Stimulated activated memory B cell treated with anti-CD40 and anti-IgM and Interleukin-4, amounts not matched to agents 10 μg/mL and 1 μg/mL and 100 μg/mL, for 72 hours (primary cell): ENCODE measurements around the gene PDLIM4.

Source experiments
- ATAC-seq: fragments of 150-1000 bp; cut with Tn5 transposase; 2 replicates; pipeline ENCODE4 v1.10.0; 2021
- H3K27ac Mint-ChIP-seq: one replicate; pipeline ENCODE4 v1.8.0; 2022; ENCODE audit warnings: mild to moderate bottlenecking, mixed read lengths
- H3K27me3 Mint-ChIP-seq: one replicate; pipeline ENCODE4 v1.8.0; 2022; ENCODE audit warnings: mixed read lengths
- H3K36me3 Mint-ChIP-seq: one replicate; pipeline ENCODE4 v1.8.0; 2022; ENCODE audit warnings: mixed read lengths
- H3K4me1 Mint-ChIP-seq: one replicate; pipeline ENCODE4 v1.8.0; 2022; ENCODE audit warnings: mixed read lengths
- H3K4me3 Mint-ChIP-seq: one replicate; pipeline ENCODE4 v1.8.0; 2022; ENCODE audit warnings: mild to moderate bottlenecking, moderate library complexity, mixed read lengths
- H3K9me3 Mint-ChIP-seq: one replicate; pipeline ENCODE4 v1.8.0; 2022; ENCODE audit warnings: mixed read lengths

Gene PDLIM4

DNA sequence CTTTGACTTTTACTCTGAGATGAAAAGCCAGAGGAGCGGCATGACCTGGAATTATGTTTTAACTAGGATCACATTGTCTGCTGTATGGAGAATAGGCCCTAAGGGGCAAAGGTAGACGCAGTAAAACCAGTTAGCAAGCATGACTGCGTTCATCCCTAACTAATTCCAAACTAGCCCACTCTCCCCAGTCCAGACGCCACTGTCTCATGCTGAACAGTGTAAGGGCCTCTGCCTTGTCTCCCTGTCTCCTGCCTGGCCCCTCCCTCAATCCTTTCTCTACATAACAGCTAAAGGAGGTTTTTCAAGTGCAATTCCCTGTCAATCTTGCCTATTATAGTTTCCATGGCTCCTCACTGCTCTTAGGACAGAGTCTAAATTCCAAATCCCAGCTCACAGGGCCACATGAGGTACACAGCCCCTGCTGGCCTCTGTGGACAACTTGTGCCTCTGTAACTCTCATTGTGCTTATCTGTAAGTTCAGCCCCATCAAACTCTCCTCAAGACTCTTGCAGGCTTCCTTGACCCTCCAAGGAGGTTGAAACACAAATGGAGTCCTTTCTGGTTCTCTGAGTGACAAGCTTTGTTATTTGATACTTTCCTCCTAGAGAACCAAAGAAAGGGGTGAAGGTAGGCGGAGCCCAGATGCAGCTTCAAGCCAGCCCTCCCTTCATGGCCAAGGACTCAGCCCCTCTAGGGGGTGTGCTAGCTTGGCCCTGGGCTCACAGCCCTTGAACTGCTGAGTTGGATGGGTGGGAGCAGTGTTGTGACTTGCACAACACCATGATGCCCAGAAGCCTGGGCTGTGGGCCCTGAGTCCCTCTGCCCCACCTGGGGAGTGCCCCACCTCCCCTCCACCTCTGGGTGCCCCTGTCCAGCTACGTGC is 20.7 kb downstream of the PDLIM4 start:
- no peaks in the 10 kb centered on the region for H3K9me3 Mint-ChIP-seq
- no peak overlapping the region for H3K27ac Mint-ChIP-seq
- H3K4me1 Mint-ChIP-seq = peaks cover 7% of the 10 kb centered on the region
- no peaks in the 10 kb centered on the region for H3K36me3 Mint-ChIP-seq
- peak; percentile 29 for ATAC-seq
- H3K27me3 Mint-ChIP-seq = peaks cover 26% of the 10 kb centered on the region
- no peak overlapping the region for H3K4me3 Mint-ChIP-seq

DNA sequence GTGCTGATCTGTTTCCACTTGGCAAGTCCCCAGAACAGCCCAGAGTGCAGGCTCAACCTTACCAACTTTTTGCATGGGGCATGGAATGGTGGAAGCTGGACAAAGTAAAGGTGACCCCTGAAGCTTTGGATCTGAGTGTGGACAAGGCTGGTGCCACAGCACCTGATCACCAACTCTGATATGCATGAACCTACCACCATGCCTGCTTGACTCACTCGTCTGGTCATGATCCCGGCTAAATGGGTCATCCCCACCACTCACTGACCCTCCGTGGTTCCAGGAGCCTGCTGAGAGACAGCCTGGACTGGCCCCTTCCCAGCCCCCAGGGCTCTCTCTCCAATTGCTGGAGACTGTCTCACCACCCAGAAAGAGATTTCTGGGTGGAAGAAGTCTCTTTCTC is 22.3 kb downstream of the PDLIM4 start:
- Mint-ChIP-seq H3K36me3 (no peaks in the 10 kb centered on the region), H3K4me1 (peaks cover 7% of the 10 kb centered on the region), H3K4me3 (no peak overlapping the region), H3K27me3 (peaks cover 11% of the 10 kb centered on the region), H3K9me3 (no peaks in the 10 kb centered on the region), H3K27ac (no peak overlapping the region)
- ATAC-seq = peak; percentile 24

- no peaks in the 10 kb centered on the region for H3K9me3 Mint-ChIP-seq
- H3K4me1 Mint-ChIP-seq = peaks cover 7% of the 10 kb centered on the region
- ATAC-seq = no peak
- H3K4me3 Mint-ChIP-seq = no peak overlapping the region
- H3K27me3 Mint-ChIP-seq = peaks cover 3% of the 10 kb centered on the region
- no peak overlapping the region for H3K27ac Mint-ChIP-seq
- no peaks in the 10 kb centered on the region for H3K36me3 Mint-ChIP-seq
These were observed 23.1 kb downstream of the PDLIM4 start for GRCh38 chr5:132280371-132281240.

DNA sequence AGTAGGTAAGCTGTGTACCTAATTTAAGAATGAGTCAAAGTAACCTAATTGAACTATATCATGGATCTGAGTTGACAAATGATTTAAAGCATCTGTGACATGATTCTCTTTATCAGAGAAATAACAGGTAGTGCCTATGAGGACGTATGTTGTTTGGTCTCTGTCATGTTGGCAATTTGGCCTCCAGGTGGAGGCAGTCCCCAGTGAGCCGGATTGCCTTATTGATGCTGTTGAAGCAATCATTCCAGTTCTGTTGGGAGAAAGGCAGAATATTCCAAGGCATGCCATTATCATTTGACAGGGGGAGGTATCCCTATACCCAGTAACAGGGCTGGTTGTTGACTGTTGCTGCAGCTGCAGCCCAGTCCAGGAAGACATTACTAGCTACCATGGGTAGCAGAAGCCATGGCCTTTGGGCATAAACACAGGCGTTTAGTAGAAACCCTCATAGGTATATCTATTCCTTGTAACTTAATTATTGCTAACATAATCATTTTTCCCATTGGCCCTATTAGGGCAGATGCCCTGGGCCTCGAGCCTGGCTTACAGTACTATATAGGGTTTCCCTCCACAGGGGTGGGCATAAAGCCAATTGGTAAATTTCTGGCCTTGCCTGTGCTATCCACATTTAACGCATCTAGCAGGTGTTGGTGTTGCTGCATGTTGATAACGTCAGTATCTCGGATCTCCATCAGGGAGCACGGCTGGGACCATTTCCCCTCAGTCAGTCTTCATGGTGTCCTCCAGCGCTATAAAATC is 24.5 kb downstream of the PDLIM4 start:
- H3K4me3 Mint-ChIP-seq = no peak overlapping the region
- no peak overlapping the region for H3K27ac Mint-ChIP-seq
- no peak for ATAC-seq
- H3K9me3 Mint-ChIP-seq = no peaks in the 10 kb centered on the region
- H3K36me3 Mint-ChIP-seq = no peaks in the 10 kb centered on the region
- H3K27me3 Mint-ChIP-seq = no peaks in the 10 kb centered on the region
- peaks cover 7% of the 10 kb centered on the region for H3K4me1 Mint-ChIP-seq

DNA sequence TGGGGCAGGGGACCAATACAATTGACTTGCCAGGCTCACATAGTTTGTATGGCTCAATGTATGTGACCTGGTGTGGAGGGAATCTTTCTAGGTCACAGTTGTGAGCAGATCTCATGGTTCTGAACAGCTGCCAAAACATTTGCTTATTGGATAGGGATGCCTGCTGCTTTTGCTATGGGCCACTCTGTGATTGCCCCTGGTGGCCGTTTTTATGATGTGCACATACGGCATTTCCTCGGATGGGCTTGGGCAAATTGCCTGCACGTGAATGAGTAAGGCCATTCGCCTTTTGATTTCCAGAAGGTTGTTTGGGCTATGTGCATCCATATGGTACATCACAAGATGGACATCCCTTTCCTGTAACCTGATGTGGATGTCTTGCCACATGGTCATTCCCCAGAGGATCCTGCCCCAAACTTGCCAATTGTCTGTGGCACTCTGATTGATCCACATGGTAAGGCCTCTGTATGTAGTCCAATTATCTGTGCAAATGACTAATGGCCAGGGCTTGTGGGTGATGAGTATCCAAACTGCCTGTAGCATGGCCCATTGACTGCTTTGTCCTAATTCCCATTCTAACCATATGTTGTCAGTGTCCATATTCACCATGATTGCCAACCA is 26.0 kb downstream of the PDLIM4 start:
- H3K27ac Mint-ChIP-seq = no peak overlapping the region
- peaks cover 7% of the 10 kb centered on the region for H3K27me3 Mint-ChIP-seq
- H3K9me3 Mint-ChIP-seq = no peaks in the 10 kb centered on the region
- H3K4me1 Mint-ChIP-seq = peaks cover 7% of the 10 kb centered on the region
- no peaks in the 10 kb centered on the region for H3K36me3 Mint-ChIP-seq
- no peak overlapping the region for H3K4me3 Mint-ChIP-seq
- no peak for ATAC-seq

DNA sequence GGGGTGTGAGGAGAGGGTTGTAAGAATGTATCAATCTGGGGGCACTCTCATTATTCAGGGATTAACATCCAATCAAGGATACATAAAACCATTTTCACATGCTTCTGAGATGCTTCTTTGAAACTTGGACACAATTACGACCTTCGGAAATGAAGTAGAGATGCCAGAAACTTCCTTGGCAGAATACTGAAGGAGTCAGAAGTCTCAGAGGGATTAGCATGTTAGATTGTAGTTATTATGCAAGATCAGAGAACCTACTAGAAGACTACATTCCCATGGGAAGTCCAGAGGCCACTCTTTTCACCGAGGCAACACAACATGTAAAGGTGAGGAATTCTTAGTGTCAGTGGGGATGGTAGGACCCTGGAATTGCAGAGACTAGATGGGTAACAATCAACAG is 31.6 kb downstream of the PDLIM4 start:
- H3K36me3 Mint-ChIP-seq = no peaks in the 10 kb centered on the region
- no peaks in the 10 kb centered on the region for H3K9me3 Mint-ChIP-seq
- peaks cover 26% of the 10 kb centered on the region for H3K27me3 Mint-ChIP-seq
- no peak overlapping the region for H3K4me3 Mint-ChIP-seq
- peaks cover 9% of the 10 kb centered on the region for H3K4me1 Mint-ChIP-seq
- ATAC-seq = no peak
- H3K27ac Mint-ChIP-seq = no peak overlapping the region

- Mint-ChIP-seq H3K4me1 (peaks cover 28% of the 10 kb centered on the region), H3K27me3 (peaks cover 41% of the 10 kb centered on the region), H3K4me3 (no peak overlapping the region), H3K27ac (no peak overlapping the region), H3K36me3 (no peaks in the 10 kb centered on the region), H3K9me3 (no peaks in the 10 kb centered on the region)
- no peak for ATAC-seq
These were observed 33.5 kb downstream of the PDLIM4 start for GRCh38 chr5:132291026-132291425.

- ATAC-seq = peak; percentile 67
- H3K4me1 Mint-ChIP-seq = peaks cover 30% of the 10 kb centered on the region
- H3K36me3 Mint-ChIP-seq = no peaks in the 10 kb centered on the region
- peak overlapping the region; percentile 89 for H3K27ac Mint-ChIP-seq
- H3K9me3 Mint-ChIP-seq = no peaks in the 10 kb centered on the region
- H3K4me3 Mint-ChIP-seq = peak overlapping the region; percentile 91
- H3K27me3 Mint-ChIP-seq = peaks cover 39% of the 10 kb centered on the region
These were observed 35.8 kb downstream of the PDLIM4 start for GRCh38 chr5:132293066-132293991.

DNA sequence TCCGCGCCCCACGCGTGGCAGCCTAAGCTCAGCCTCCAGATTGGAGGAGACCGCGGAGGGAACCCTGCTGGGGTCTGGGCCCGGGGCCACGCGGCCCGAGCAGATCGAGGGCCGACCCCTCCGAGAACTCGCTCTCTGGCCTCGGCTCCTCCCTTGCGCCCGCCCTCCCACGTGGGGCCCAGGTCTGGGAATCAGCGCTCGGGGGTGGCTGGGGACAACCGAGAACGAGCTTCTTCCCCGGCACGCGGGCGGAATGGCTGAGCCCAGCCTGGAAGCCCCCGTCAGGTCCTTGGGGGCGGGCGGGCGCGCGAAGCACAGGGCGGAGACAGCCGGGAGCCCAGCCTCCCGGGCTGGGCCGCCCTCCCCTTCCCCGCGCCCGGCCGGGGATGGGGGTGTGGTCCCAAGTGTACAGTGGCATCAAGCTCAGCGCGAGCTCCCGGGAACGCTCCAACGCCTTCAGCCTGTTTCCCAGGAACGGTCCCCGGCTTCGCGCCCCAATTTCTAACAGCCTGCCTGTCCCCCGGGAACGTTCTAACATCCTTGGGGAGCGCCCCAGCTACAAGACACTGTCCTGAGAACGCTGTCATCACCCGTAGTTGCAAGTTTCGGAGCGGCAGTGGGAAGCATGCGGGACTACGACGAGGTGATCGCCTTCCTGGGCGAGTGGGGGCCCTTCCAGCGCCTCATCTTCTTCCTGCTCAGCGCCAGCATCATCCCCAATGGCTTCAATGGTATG is 36.7 kb downstream of the PDLIM4 start, which contains the start of gene SLC22A4:
TSS of gene SLC22A4 (plus strand) at position 403 of the 736 bp plus-strand sequence. CDS start at position 626, 223 bp downstream.
- peak within 1 kb of the TSS; percentile 91 for H3K4me3 Mint-ChIP-seq
- H3K27ac Mint-ChIP-seq = peak within 1 kb of the TSS; percentile 89
- H3K27me3 Mint-ChIP-seq = peaks cover 31% of the 10 kb centered on the region
- peaks cover 30% of the 10 kb centered on the region for H3K4me1 Mint-ChIP-seq
- ATAC-seq = peak; percentile 88
- H3K36me3 Mint-ChIP-seq = no peaks in the 10 kb centered on the region
- H3K9me3 Mint-ChIP-seq = no peaks in the 10 kb centered on the region

- peaks cover 27% of the 10 kb centered on the region for H3K27me3 Mint-ChIP-seq
- ATAC-seq = peak; percentile 66
- no peaks in the 10 kb centered on the region for H3K36me3 Mint-ChIP-seq
- H3K4me1 Mint-ChIP-seq = peaks cover 30% of the 10 kb centered on the region
- H3K9me3 Mint-ChIP-seq = no peaks in the 10 kb centered on the region
- H3K27ac Mint-ChIP-seq = peak overlapping the region; percentile 89
- peak overlapping the region; percentile 91 for H3K4me3 Mint-ChIP-seq
These were observed 37.4 kb downstream of the PDLIM4 start for GRCh38 chr5:132294728-132295504.

DNA sequence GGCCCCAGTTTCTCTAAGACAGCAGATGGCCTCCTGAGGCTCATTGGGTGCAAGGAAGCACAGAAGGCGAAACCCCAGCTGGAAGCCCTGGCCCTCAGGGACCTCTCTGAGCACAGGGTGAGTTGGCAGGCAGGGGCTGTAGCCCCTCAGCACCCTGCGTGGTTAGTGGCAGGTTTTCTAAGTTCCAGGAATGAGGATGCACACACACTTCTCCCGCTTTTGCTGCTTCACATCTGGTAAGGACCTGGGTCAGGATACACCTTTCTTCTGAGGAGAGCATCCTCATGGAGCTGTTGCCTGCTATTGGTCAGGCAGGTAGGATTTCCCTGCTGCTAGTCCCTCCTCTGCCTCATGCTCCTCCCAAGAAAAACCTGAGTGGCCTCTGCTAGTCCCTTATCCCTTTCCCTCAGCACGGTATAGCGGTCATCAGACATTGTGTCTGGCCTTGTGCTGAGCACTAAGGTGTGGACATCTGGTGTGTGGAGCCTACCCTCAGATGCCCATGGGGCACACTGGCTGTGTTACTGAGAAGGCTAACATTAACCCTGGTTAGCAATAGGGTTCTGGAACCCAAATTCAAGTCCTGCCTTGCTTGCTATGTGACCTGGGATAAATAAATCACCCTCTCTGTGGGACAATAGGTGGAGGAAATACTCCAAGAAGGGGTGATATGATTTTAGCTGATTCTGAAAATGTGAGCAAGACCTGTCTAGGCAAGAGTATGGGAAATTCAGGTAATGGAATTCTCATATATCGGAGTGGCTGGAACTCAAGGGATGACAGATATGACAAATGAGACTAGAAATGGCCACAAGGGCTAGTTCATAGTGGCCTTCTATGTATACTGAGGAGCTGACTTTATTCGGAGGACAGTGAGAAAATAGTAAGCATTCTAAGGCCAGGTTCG is 38.3 kb downstream of the PDLIM4 start:
- Mint-ChIP-seq H3K9me3 (no peaks in the 10 kb centered on the region), H3K4me1 (peaks cover 30% of the 10 kb centered on the region), H3K4me3 (peak overlapping the region; percentile 91), H3K27me3 (peaks cover 21% of the 10 kb centered on the region), H3K36me3 (no peaks in the 10 kb centered on the region), H3K27ac (peak overlapping the region; percentile 89)
- no peak for ATAC-seq
